H1 (cell line): Measurements from ENCODE around the gene ZNF423. TPM values are rescaled to one million over a fixed set of nuclear protein-coding genes. Genes with fewer than 3 reads are reported as not detected.

Experiments used
- CTCF ChIA-PET: fragments of 300-600 bp; sonication (Branson Sonifier 250); formaldehyde crosslinking; loops from one replicate; lab custom pipeline; 2021; ENCODE audit not compliant: partially characterized antibody; lab: Charles Lee
- POLR2A ChIA-PET: fragments of 300-600 bp; sonication (Branson Sonifier 250); formaldehyde crosslinking; loops from one replicate; lab custom pipeline; 2021; ENCODE audit warnings: inconsistent platforms; ENCODE audit not compliant: partially characterized antibody; lab: Charles Lee
- DNase-seq, 2 experiments: peaks; one replicate each; pipeline versions ENCODE4 v3.0.0 to v3.0.0-alpha.2; 2010 to 2022; ENCODE audit warnings: low spot score in 2 of 2, low read depth in 1 of 2, mixed read lengths in 1 of 2
- FAIRE-seq: peaks from 2 replicates; lab custom pipeline; 2011; peaks lifted over from hg19 to GRCh38; lab: Jason Lieb, UNC
- H2AFZ ChIP-seq: 2 replicates; pipeline ENCODE4 v1.8.1; 2012; ENCODE audit warnings: low read length, inconsistent platforms
- H2AK5ac ChIP-seq: 2 replicates; pipeline ENCODE4 v1.6.1; 2013; ENCODE audit warnings: low read depth, low read length
- H2BK120ac ChIP-seq: replicated peaks from 2 replicates; pipeline ENCODE3; 2013; ENCODE audit warnings: low read depth, low read length, inconsistent platforms
- H2BK12ac ChIP-seq: 2 replicates; pipeline ENCODE4 v1.6.1; 2013; ENCODE audit warnings: low read depth, low read length
- H2BK15ac ChIP-seq: 2 replicates; pipeline ENCODE4 v1.6.1; 2013; ENCODE audit warnings: low read length
- H2BK20ac ChIP-seq: 2 replicates; pipeline ENCODE4 v1.6.1; 2013; ENCODE audit warnings: low read length
- H2BK5ac ChIP-seq: 2 replicates; pipeline ENCODE4 v1.6.1; 2013; ENCODE audit warnings: low read depth, low read length
- H3K14ac ChIP-seq: 2 replicates; pipeline ENCODE4 v1.6.1; 2013; ENCODE audit warnings: inconsistent platforms; ENCODE audit not compliant: insufficient read length
- H3K18ac ChIP-seq: 2 replicates; pipeline ENCODE4 v1.6.1; 2013; ENCODE audit warnings: low read length; ENCODE audit errors: extremely low read depth
- H3K23ac ChIP-seq: 2 replicates; pipeline ENCODE4 v1.6.1; 2013; ENCODE audit warnings: inconsistent platforms; ENCODE audit not compliant: insufficient read length
- H3K23me2 ChIP-seq: 2 replicates; pipeline ENCODE4 v1.6.1; 2013; ENCODE audit warnings: low read depth, low read length
- H3K27ac ChIP-seq: 2 replicates; pipeline ENCODE4 v1.6.1; 2011; ENCODE audit warnings: low read depth, low read length, inconsistent platforms
- H3K27me3 ChIP-seq, 4 experiments: replicated peaks in 1 of 4; 1 replicate in 1 of 4; 2 replicates in 3 of 4; pipeline versions ENCODE4 v1.6.1 to v1.8.1; 2011 to 2013; ENCODE audit warnings: low read length in 3 of 4, mild to moderate bottlenecking in 3 of 4, inconsistent platforms in 2 of 4, mixed read lengths in 2 of 4, moderate library complexity in 1 of 4; ENCODE audit not compliant: control insufficient read depth in 3 of 4, insufficient read depth in 3 of 4; ENCODE audit errors: extremely low read depth in 1 of 4
- H3K36me3 ChIP-seq, 4 experiments: 2 replicates each; pipeline versions ENCODE4 v1.6.1 to v1.8.1; 2011 to 2013; ENCODE audit warnings: mild to moderate bottlenecking in 4 of 4, low read length in 3 of 4, moderate library complexity in 2 of 4, control low read depth in 1 of 4, inconsistent platforms in 1 of 4; ENCODE audit not compliant: insufficient read depth in 4 of 4, control insufficient read depth in 2 of 4
- H3K4ac ChIP-seq: replicated peaks from 2 replicates; pipeline ENCODE3; 2013; ENCODE audit warnings: low read length, low read depth, mixed read lengths, inconsistent platforms; ENCODE audit not compliant: insufficient read length
- H3K4me1 ChIP-seq, 4 experiments: replicated peaks in 1 of 4; 1 replicate in 1 of 4; 2 replicates in 3 of 4; pipeline versions ENCODE4 v1.6.1 to v1.8.1; 2011 to 2013; ENCODE audit warnings: low read length in 3 of 4, inconsistent platforms in 2 of 4, mixed read lengths in 1 of 4; ENCODE audit not compliant: insufficient read depth in 4 of 4, control insufficient read depth in 3 of 4
- H3K4me2 ChIP-seq, 2 experiments: 2 replicates each; pipeline versions ENCODE4 v1.6.1 to v1.8.1; 2011 to 2013; ENCODE audit warnings: low read depth in 2 of 2, low read length in 2 of 2, control low read depth in 1 of 2, inconsistent platforms in 1 of 2, mild to moderate bottlenecking in 1 of 2; ENCODE audit not compliant: insufficient read depth in 1 of 2
- H3K4me3 ChIP-seq, 4 experiments: fragments of 200-600, 300-600 bp in 1 of 4; sonication (generic), shearing (Covaris generic), sonication (Bioruptor Twin) in 1 of 4; 2 replicates each; pipeline versions ENCODE4 v1.5.1 to v1.8.1; 2011 to 2016; ENCODE audit warnings: low read length in 4 of 4, low read depth in 3 of 4, control low read depth in 2 of 4, inconsistent platforms in 2 of 4, mild to moderate bottlenecking in 2 of 4, mixed read lengths in 1 of 4, moderate library complexity in 1 of 4; ENCODE audit not compliant: insufficient read depth in 2 of 4; ENCODE audit errors: extremely low read depth in 1 of 4
- H3K56ac ChIP-seq: replicated peaks from 2 replicates; pipeline ENCODE3; 2013; ENCODE audit warnings: low read depth, mild to moderate bottlenecking, mixed read lengths, low read length, inconsistent platforms; ENCODE audit not compliant: insufficient read length
- H3K79me1 ChIP-seq: 2 replicates; pipeline ENCODE4 v1.6.1; 2013; ENCODE audit warnings: low read depth, low read length, control low read depth
- H3K79me2 ChIP-seq, 2 experiments: 2 replicates each; pipeline versions ENCODE4 v1.6.1 to v1.8.1; 2012 to 2013; ENCODE audit warnings: low read length in 2 of 2, mild to moderate bottlenecking in 2 of 2, inconsistent platforms in 1 of 2; ENCODE audit not compliant: insufficient read depth in 2 of 2, control insufficient read depth in 1 of 2
- H3K9ac ChIP-seq, 4 experiments: replicated peaks in 1 of 4; 1 replicate in 1 of 4; 2 replicates in 3 of 4; pipeline versions ENCODE4 v1.6.1 to v1.8.1; 2011 to 2013; ENCODE audit warnings: low read depth in 3 of 4, low read length in 3 of 4, control low read depth in 2 of 4, mild to moderate bottlenecking in 2 of 4, moderate library complexity in 2 of 4, inconsistent platforms in 1 of 4; ENCODE audit errors: extremely low read depth in 1 of 4
- H3K9me3 ChIP-seq, 2 experiments: 2 replicates each; pipeline versions ENCODE4 v1.6.1 to v1.8.1; 2012 to 2013; ENCODE audit warnings: mild to moderate bottlenecking in 2 of 2, moderate library complexity in 2 of 2, control low read depth in 1 of 2, inconsistent platforms in 1 of 2, low read depth in 1 of 2, low read length in 1 of 2, mixed read lengths in 1 of 2; ENCODE audit not compliant: insufficient read depth in 2 of 2
- H4K20me1 ChIP-seq, 2 experiments: replicated peaks in 1 of 2; 2 replicates each; pipeline versions ENCODE3 to v1.8.1; 2011 to 2013; ENCODE audit warnings: inconsistent platforms in 2 of 2, low read length in 2 of 2, mild to moderate bottlenecking in 1 of 2; ENCODE audit not compliant: insufficient read depth in 2 of 2, control insufficient read depth in 1 of 2
- H4K5ac ChIP-seq: 2 replicates; pipeline ENCODE4 v1.6.1; 2013; ENCODE audit warnings: low read length, low read depth, mixed read lengths, inconsistent platforms; ENCODE audit not compliant: insufficient read length
- H4K8ac ChIP-seq: 2 replicates; pipeline ENCODE4 v1.8.0; 2013; ENCODE audit warnings: mild to moderate bottlenecking, moderate library complexity, low read length, inconsistent platforms; ENCODE audit not compliant: insufficient read depth; ENCODE audit errors: extremely low read depth
- H4K91ac ChIP-seq: replicated peaks from 2 replicates; pipeline ENCODE3; 2013; ENCODE audit warnings: low read length, mixed read lengths, inconsistent platforms; ENCODE audit not compliant: insufficient read length
- CHD1 ChIP-seq: IDR thresholded peaks from 2 replicates; pipeline ENCODE4 v1.6.1; 2012; ENCODE audit warnings: low read depth, low read length, improper control_type of control experiment
- POLR2A ChIP-seq, 2 experiments: IDR thresholded peaks; 1 replicate in 1 of 2; 2 replicates in 1 of 2; pipeline ENCODE4 v1.6.1; 2011; ENCODE audit warnings: low read depth in 2 of 2, low read length in 2 of 2, mild to moderate bottlenecking in 2 of 2; ENCODE audit errors: control extremely low read depth in 1 of 2
- POLR2AphosphoS5 ChIP-seq: IDR thresholded peaks from 2 replicates; pipeline ENCODE4 v1.6.1; 2011; ENCODE audit warnings: low read depth, low read length
- RNF2 ChIP-seq: fragments of 200-900, 300-1000 bp; sonication (generic); IDR thresholded peaks from 2 replicates; pipeline ENCODE4 v1.7.1; 2016; ENCODE audit warnings: borderline replicate concordance, low read depth, mild to moderate bottlenecking, antibody characterized with exemption, low read length; ENCODE audit not compliant: poor library complexity, severe bottlenecking; ENCODE audit errors: missing control alignments
- SUZ12 ChIP-seq: fragments of 200-600 bp; sonication (generic); IDR thresholded peaks from 2 replicates; pipeline ENCODE4 v1.6.1; 2012; ENCODE audit warnings: mild to moderate bottlenecking, inconsistent platforms, low read length, moderate library complexity, mixed read lengths
- WGBS, 2 experiments: shearing (Covaris generic) in 1 of 2; methylation state at CpG; one replicate each; pipeline versions ENCODE4 v1.1.6 to v1.1.7; 2013 to 2015; ENCODE audit warnings: low lambda C conversion rate in 2 of 2, mixed read lengths in 2 of 2, inconsistent platforms in 1 of 2, low coverage in 1 of 2, missing lambda C conversion rate in 1 of 2; ENCODE audit not compliant: insufficient replicate concordance in 2 of 2, insufficient coverage in 1 of 2, insufficient read length in 1 of 2; ENCODE audit errors: extremely low coverage in 1 of 2, missing lambda C conversion rate in 1 of 2; 5-methylcytosine and 5-hydroxymethylcytosine counted together
- polyA plus RNA-seq, 7 experiments: library from polyadenylated mRNA; depleted of rRNA in 3 of 7; stranded (reverse) in 5 of 7; unstranded in 2 of 7; fragments of >200 nt in 5 of 7; fragments of 200-250 nt in 2 of 7; gene quantifications; 1 replicate in 5 of 7; 2 replicates in 1 of 7; 4 replicates in 1 of 7; pipeline versions ENCODE4 v1.2.1 to v1.2.3, GENCODE V29; 2011 to 2013; ENCODE audit warnings: missing spikeins in 2 of 7, mixed read lengths in 2 of 7
- total RNA-seq: library from RNA; stranded (reverse); fragmentation: NEBNext Ultra II Directional; extraction: Animal tissue kit (Norgen Biotek cat#: 25700); gene quantifications from 2 replicates; pipeline ENCODE4 v1.2.1, GENCODE V29; 2021

The ZNF423 gene
- total and polyA plus RNA-seq, 2 of the 8 experiments (the other 6 are each of a cell fraction or from before 2014, with no cell fraction given): 38.2 to 52.3 TPM

DNA sequence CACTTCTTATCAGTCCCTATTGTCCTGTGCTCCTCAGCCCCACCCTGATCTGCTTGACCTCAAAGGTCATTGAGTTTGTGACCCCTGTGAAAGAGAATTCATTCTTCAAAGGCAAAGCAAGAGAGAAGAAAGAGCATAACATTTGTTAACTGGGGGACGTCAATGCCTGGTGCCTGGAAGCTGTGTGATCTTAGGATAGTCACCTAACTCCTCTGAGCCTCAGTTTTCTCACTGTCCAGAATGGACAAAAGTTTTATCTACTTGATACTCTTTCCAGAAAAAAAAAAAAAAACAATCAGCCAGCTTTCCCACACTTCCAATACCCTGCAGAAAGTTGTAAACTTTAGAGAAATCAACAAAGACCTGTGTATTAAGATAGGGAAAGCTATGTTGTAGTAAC is 309.2 kb downstream of the ZNF423 start:
- H3K4me1 ChIP-seq: peaks cover 0 to 14% (median 5%) of the 10 kb centered on the region in 4 experiments; a peak in 5 of 7 replicates
- no peaks in the 10 kb centered on the region for H3K36me3 ChIP-seq
- no peak overlapping the region for H3K9ac ChIP-seq
- DNase-seq (no peak), FAIRE-seq (no peak)
- H3K4me3 ChIP-seq: no peak overlapping the region
- H2BK120ac ChIP-seq: no peak overlapping the region
- H2BK5ac ChIP-seq: no peak overlapping the region
- H3K56ac ChIP-seq: no peak overlapping the region
- H4K8ac ChIP-seq: no peak overlapping the region
- no peak overlapping the region for H3K23ac ChIP-seq
- H3K14ac ChIP-seq: no peak overlapping the region
- no peak overlapping the region for H3K18ac ChIP-seq
- no peak overlapping the region for H4K91ac ChIP-seq
- ChIA-PET POLR2A (no interaction called here), CTCF (interaction anchor here (0.6 to 8.3 kb wide), 7 partner anchors 9 to 55 kb away, joined by 3 to 58 read pairs (median 5); no protein-coding TSS in a partner anchor)
- no peaks in the 10 kb centered on the region for H3K23me2 ChIP-seq
- no peak overlapping the region for H2BK12ac ChIP-seq
- no peak overlapping the region for H2AK5ac ChIP-seq
- no peak overlapping the region for H4K5ac ChIP-seq
- peaks cover 3 to 10% of the 10 kb centered on the region in 2 experiments for H4K20me1 ChIP-seq
- H2BK20ac ChIP-seq: no peak overlapping the region
- H2BK15ac ChIP-seq: no peak overlapping the region
- WGBS, 2 experiments: 80% methylated on average over 1 of the region's 1 CpG; no CpG with 5 or more reads in 1 of the 2 experiments
- H3K27me3 ChIP-seq: no peaks in the 10 kb centered on the region
- no peak overlapping the region for H2AFZ ChIP-seq
- no peak overlapping the region for H3K4me2 ChIP-seq
- peaks cover 4% of the 10 kb centered on the region; the same call in 1 of the 2 replicates for H3K79me1 ChIP-seq
- H3K4ac ChIP-seq: no peak overlapping the region
- no peaks in the 10 kb centered on the region for H3K9me3 ChIP-seq
- H3K27ac ChIP-seq: no peak overlapping the region
- H3K79me2 ChIP-seq: peaks cover 0 to 2% of the 10 kb centered on the region in 2 experiments; a peak in 1 of 4 replicates
- no peak for TF ChIP-seq POLR2A (IDR thresholded peaks at IDR 0.05; ENCODE audit: control extremely low read depth in 1 of 2, low read depth in 2 of 2, low read length in 2 of 2)
- TF ChIP-seq POLR2AphosphoS5: no peak
- no peak for TF ChIP-seq CHD1
- TF ChIP-seq RNF2: no peak
- TF ChIP-seq SUZ12: no peak
